K562 (cell line): ENCODE measurements around the gene PHLDB1. TPM values are rescaled to one million over a fixed set of nuclear protein-coding genes. Genes with fewer than 3 reads are reported as not detected.
A peak's percentile ranks its signal among the peaks of the same experiment; 100 is the strongest.

Source experiments
- ATAC-seq: fragments of 200-7000 bp; cut with Tn5 transposase; 3 replicates; pipeline ENCODE4 v1.9.1; 2020; ENCODE audit warnings: moderate library complexity
- BruUV-seq: library from RNA; stranded (reverse); fragments of 400-500 nt; replicated peaks from 2 replicates; lab custom pipeline; 2021; lab: Mats Ljungman, UMichigan
- CTCF ChIA-PET: fragments of 300-600 bp; formaldehyde crosslinking; extraction: SDS; loops from one replicate; lab custom pipeline; 2021; ENCODE audit warnings: low intra/inter-chr PET ratio; lab: Yijun Ruan, JAX
- POLR2A ChIA-PET: fragments of 300-600, 350-650 bp; sonication (Branson Sonifier 250); formaldehyde crosslinking; extraction: SDS; loops from one replicate; lab custom pipeline; 2021; ENCODE audit warnings: antibody characterized with exemption, inconsistent platforms; lab: Yijun Ruan, JAX
- DNase-seq, 4 experiments: peaks; one replicate each; pipeline versions ENCODE4 v3.0.0 to v3.0.0-alpha.2; 2011 to 2018; ENCODE audit warnings: low spot score in 3 of 4, mixed read lengths in 3 of 4; ENCODE audit errors: extremely low read depth in 1 of 4
- FAIRE-seq: peaks from 2 replicates; lab custom pipeline; 2011; peaks lifted over from hg19 to GRCh38; lab: Jason Lieb, UNC
- H2AFZ ChIP-seq: 2 replicates; pipeline ENCODE4 v1.6.0; 2011; ENCODE audit warnings: low read depth, low read length, control low read depth, inconsistent platforms
- H3K27ac ChIP-seq: fragments of 200-600 bp; 3 replicates; pipeline ENCODE4 v1.8.0; 2011; ENCODE audit warnings: low read depth, mild to moderate bottlenecking, control low read depth, inconsistent platforms, low read length, moderate library complexity, mixed read lengths; ENCODE audit errors: extremely low read depth
- H3K27me3 ChIP-seq, 2 experiments: fragments of 300-600 bp in 1 of 2; 2 replicates in 1 of 2; 3 replicates in 1 of 2; pipeline versions ENCODE4 v1.6.0 to v1.8.0; 2011; ENCODE audit warnings: inconsistent platforms in 2 of 2, low read length in 2 of 2, mild to moderate bottlenecking in 1 of 2, mixed read lengths in 1 of 2, moderate library complexity in 1 of 2; ENCODE audit not compliant: control insufficient read depth in 2 of 2, insufficient read depth in 2 of 2
- H3K36me3 ChIP-seq: fragments of 300-600 bp; 3 replicates; pipeline ENCODE4 v1.8.0; 2011; ENCODE audit warnings: mild to moderate bottlenecking, low read length, inconsistent platforms; ENCODE audit not compliant: control insufficient read depth, insufficient read depth
- H3K4me1 ChIP-seq, 2 experiments: fragments of 200-600 bp in 1 of 2; replicated peaks in 1 of 2; 2 replicates in 1 of 2; 3 replicates in 1 of 2; pipeline versions ENCODE4 v1.5.1 to v1.8.0; 2011; ENCODE audit warnings: inconsistent platforms in 2 of 2, low read length in 2 of 2, mild to moderate bottlenecking in 1 of 2, mixed read lengths in 1 of 2, moderate library complexity in 1 of 2; ENCODE audit not compliant: control insufficient read depth in 2 of 2, insufficient read depth in 2 of 2
- H3K4me2 ChIP-seq: 2 replicates; pipeline ENCODE4 v1.6.1; 2011; ENCODE audit warnings: low read length, control low read depth, inconsistent platforms, mixed read lengths; ENCODE audit not compliant: insufficient read depth
- H3K4me3 ChIP-seq: fragments of 200-600 bp; sonication (generic), shearing (Covaris generic); 2 replicates; pipeline ENCODE4 v1.5.1; 2016; ENCODE audit warnings: control low read depth, inconsistent platforms
- H3K79me2 ChIP-seq: fragments of 200-600 bp; 3 replicates; pipeline ENCODE4 v1.8.0; 2011; ENCODE audit warnings: low read length, inconsistent platforms; ENCODE audit not compliant: control insufficient read depth, insufficient read depth
- H3K9ac ChIP-seq, 2 experiments: 2 replicates each; pipeline versions ENCODE4 v1.6.0 to v1.6.1; 2011; ENCODE audit warnings: low read depth in 2 of 2, low read length in 2 of 2, control low read depth in 1 of 2, inconsistent platforms in 1 of 2, mild to moderate bottlenecking in 1 of 2, mixed read lengths in 1 of 2; ENCODE audit not compliant: insufficient read depth in 1 of 2
- H3K9me1 ChIP-seq: one replicate; pipeline ENCODE4 v1.6.0; 2011; ENCODE audit warnings: inconsistent platforms, mild to moderate bottlenecking, low read length, moderate library complexity; ENCODE audit not compliant: control insufficient read depth, insufficient read depth
- H3K9me3 ChIP-seq: replicated peaks from 2 replicates; pipeline ENCODE4 v1.5.1; 2011; ENCODE audit warnings: low read depth, low read length, inconsistent platforms; ENCODE audit not compliant: control insufficient read depth, insufficient read depth
- H4K20me1 ChIP-seq: replicated peaks from 2 replicates; pipeline ENCODE4 v1.6.1; 2011; ENCODE audit warnings: low read length, inconsistent platforms, mixed read lengths; ENCODE audit not compliant: control insufficient read depth, insufficient read depth
- BRD9 ChIP-seq: fragments of 450-650 bp; IDR thresholded peaks from 2 replicates; pipeline ENCODE4 v1.6.1; 2018; ENCODE audit warnings: low read depth; ENCODE audit not compliant: partially characterized antibody
- DPF2 ChIP-seq: fragments of 450-650 bp; IDR thresholded peaks from 2 replicates; pipeline ENCODE4 v1.6.1; 2016
- EP400 ChIP-seq: fragments of 450-650 bp; IDR thresholded peaks from 2 replicates; pipeline ENCODE4 v1.6.1; 2017; ENCODE audit warnings: antibody characterized with exemption, mild to moderate bottlenecking, moderate library complexity
- FOXK2 ChIP-seq, 2 experiments: fragments of 450-650 bp; IDR thresholded peaks in 1 of 2; conservative IDR thresholded peaks in 1 of 2; 2 replicates each; pipeline ENCODE4 v1.6.1; 2016; ENCODE audit warnings: low read depth in 2 of 2, mild to moderate bottlenecking in 1 of 2
- KDM1A ChIP-seq, 2 experiments: fragments of 450-650 bp; IDR thresholded peaks; 2 replicates each; pipeline ENCODE4 v1.6.1; 2016; ENCODE audit warnings: mild to moderate bottlenecking in 2 of 2
- MYC ChIP-seq, 2 experiments: fragments of 250-450 bp in 1 of 2; sonication (Bioruptor Pico) in 1 of 2; IDR thresholded peaks; 2 replicates each; pipeline versions ENCODE4 v1.5.1 to v1.6.1; 2012 to 2021; ENCODE audit warnings: low read depth in 2 of 2, borderline replicate concordance in 1 of 2, improper control_type of control experiment in 1 of 2, low read length in 1 of 2, mild to moderate bottlenecking in 1 of 2, moderate library complexity in 1 of 2
- PCBP1 ChIP-seq: fragments of 200-400 bp; formaldehyde crosslinking; IDR thresholded peaks from 2 replicates; pipeline ENCODE4 v1.6.1; 2018; ENCODE audit warnings: mild to moderate bottlenecking, low read depth, low read length; ENCODE audit not compliant: poor library complexity, severe bottlenecking
- RBM25 ChIP-seq: fragments of 200-400 bp; formaldehyde crosslinking; IDR thresholded peaks from 2 replicates; pipeline ENCODE4 v1.6.1; 2018; ENCODE audit warnings: low read length, low read depth, moderate library complexity; ENCODE audit not compliant: severe bottlenecking
- SMAD2 ChIP-seq: fragments of 150-350 bp; IDR thresholded peaks from 2 replicates; pipeline ENCODE4 v1.6.1; 2014; ENCODE audit warnings: low read depth, mild to moderate bottlenecking, low read length
- SMARCA4 ChIP-seq: fragments of 450-650 bp; IDR thresholded peaks from 2 replicates; pipeline ENCODE4 v1.6.1; 2016
- SMARCB1 ChIP-seq: IDR thresholded peaks from 2 replicates; pipeline ENCODE4 v1.6.1; 2011; ENCODE audit warnings: improper control_type of control experiment, low read depth; ENCODE audit not compliant: insufficient read length
- ZFP36 ChIP-seq: fragments of 150-350 bp; IDR thresholded peaks from 2 replicates; pipeline ENCODE4 v1.6.1; 2018; ENCODE audit warnings: low read length, low read depth; ENCODE audit not compliant: partially characterized antibody
- ZNF143 ChIP-seq: sonication (generic); formaldehyde crosslinking; IDR thresholded peaks from 2 replicates; pipeline ENCODE4 v1.9.0; 2022; ENCODE audit warnings: mild to moderate bottlenecking, missing genetic modification reagents
- ZNF695 ChIP-seq: fragments of 450-650 bp; formaldehyde crosslinking; IDR thresholded peaks from 2 replicates; pipeline ENCODE4 v1.4.0; 2020; ENCODE audit warnings: mild to moderate bottlenecking, moderate library complexity
- WGBS: fragments of 100-300 bp; shearing (Covaris generic); methylation state at CpG from one replicate; pipeline ENCODE4 v1.1.6; 2016; ENCODE audit warnings: low coverage, mixed read lengths; ENCODE audit not compliant: insufficient coverage; ENCODE audit errors: missing lambda C conversion rate; 5-methylcytosine and 5-hydroxymethylcytosine counted together
- in situ Hi-C: fragments of 300-500 bp; cut with MboI; formaldehyde crosslinking; loops from 4 replicates; pipeline ENCODE4 v1.15.0; 2018; ENCODE audit warnings: inconsistent platforms, mixed read lengths
- intact Hi-C: fragments of 100-400 bp; cut with micrococcal nuclease; formaldehyde crosslinking; loops from 2 replicates; pipeline ENCODE4 v1.14.2; 2022
- polyA plus RNA-seq, 8 experiments: library from polyadenylated mRNA; depleted of rRNA in 4 of 8; stranded (reverse) in 5 of 8; unstranded in 3 of 8; fragments of >200 nt; fragmentation: Nextera tagmentation in 2 of 8; fragmentation: Illumina TruSeq in 1 of 8; extraction: Ambion mirVana in 2 of 8; extraction: Trizol in 1 of 8; gene quantifications; 2 replicates each; pipeline versions ENCODE4 v1.2.1 to v1.2.3, GENCODE V29; 2011 to 2014; ENCODE audit warnings: inconsistent platforms in 1 of 8, missing spikeins in 1 of 8
- total RNA-seq, 7 experiments: library from RNA; depleted of rRNA in 6 of 7; stranded (reverse); fragments of >200 nt in 6 of 7; fragmentation: Illumina TruSeq in 2 of 7; extraction: Trizol in 2 of 7; gene quantifications; 2 replicates each; pipeline versions ENCODE4 v1.2.1 to v1.2.3, GENCODE V29; 2011 to 2021; ENCODE audit warnings: low replicate concordance in 1 of 7
- TF ChIP-seq, protein P1 (sequence below), 2 experiments: fragments of 450-650 bp; conservative IDR thresholded peaks; 2 replicates each; pipeline ENCODE4 v1.6.1; 2017; ENCODE audit warnings: mild to moderate bottlenecking in 2 of 2, moderate library complexity in 2 of 2
- TF ChIP-seq, protein P2 (sequence below): sonication (generic); IDR thresholded peaks from 2 replicates; pipeline ENCODE4 v1.6.1; 2016
- TF ChIP-seq, protein P3 (sequence below): fragments of 450-650 bp; IDR thresholded peaks from 2 replicates; pipeline ENCODE4 v1.6.1; 2014; ENCODE audit warnings: low read depth, mild to moderate bottlenecking, moderate library complexity, borderline replicate concordance

The PHLDB1 gene
- total and polyA plus RNA-seq, 9 of the 15 experiments (the other 6 are each of a cell fraction or from before 2014, with no cell fraction given) = 2.0 to 28.7 (median 16.2) TPM

DNA sequence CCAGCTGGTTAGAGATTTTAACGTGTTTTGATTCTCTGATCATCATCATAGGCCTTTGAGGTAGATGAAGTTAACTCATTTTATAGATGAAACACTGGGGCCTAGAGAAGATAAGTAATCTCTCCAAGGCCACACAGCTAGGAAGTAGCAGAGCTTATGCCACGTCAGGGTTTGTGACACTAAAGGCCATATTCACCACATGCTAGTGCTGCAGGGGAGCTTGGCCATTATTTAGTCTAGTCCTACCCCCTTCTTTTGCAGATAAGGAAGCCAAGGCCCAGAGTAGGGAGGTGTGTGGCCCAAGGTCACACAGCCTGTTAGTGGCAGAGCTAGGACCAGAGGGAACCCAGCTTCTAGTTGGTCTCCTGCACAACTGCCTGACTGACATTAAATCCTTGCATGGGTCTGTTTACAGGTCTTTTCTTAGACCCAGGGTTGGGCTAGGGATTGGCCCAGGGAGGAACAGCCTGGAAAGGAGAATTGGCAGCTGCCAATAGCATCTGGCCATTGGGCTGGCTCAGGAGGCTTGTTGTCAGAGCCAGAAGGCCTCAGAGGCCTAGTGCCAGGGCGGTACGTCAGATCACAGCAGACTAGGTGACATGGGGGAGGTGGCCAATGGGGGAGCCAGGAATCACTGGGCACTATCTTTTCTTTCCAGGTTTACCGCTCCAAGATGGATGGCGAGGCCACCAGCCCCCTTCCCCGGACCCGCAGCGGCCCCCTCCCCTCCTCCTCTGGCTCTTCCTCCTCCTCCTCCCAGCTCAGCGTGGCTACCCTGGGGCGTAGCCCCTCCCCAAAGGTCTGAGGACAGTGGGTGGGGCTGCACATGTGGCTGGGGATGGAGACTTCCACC, 36.0 kb downstream of the PHLDB1 start:
- peaks cover 56% of the 10 kb centered on the region for H3K36me3 ChIP-seq
- peaks cover 13 to 38% of the 10 kb centered on the region in 2 experiments; a peak in 4 of 5 replicates for H3K4me1 ChIP-seq
- 4% methylated on average over 2 of the region's 11 CpGs for WGBS
- no peaks in the 10 kb centered on the region for H3K79me2 ChIP-seq
- H4K20me1 ChIP-seq = no peaks in the 10 kb centered on the region
- CTCF ChIA-PET = no interaction called here
- peak overlapping the region in 1 of 2 experiments; percentile 67; a peak in 2 of 4 replicates for H3K9ac ChIP-seq
- ATAC-seq (peak; percentile 82), DNase-seq (peak in 3 of 4 experiments; percentile 22 to 59 (median 25)), FAIRE-seq (peak; percentile 55)
- intact Hi-C loops (no loop called here), in situ Hi-C loops (no loop called here)
- no peak overlapping the region for H3K4me3 ChIP-seq
- peak overlapping the region; percentile 6; the same call in 1 of the 2 replicates for H3K4me2 ChIP-seq
- H3K9me3 ChIP-seq = no peaks in the 10 kb centered on the region
- POLR2A ChIA-PET = interaction anchor here (0.6 to 1.4 kb wide), 7 partner anchors 9 to 518 kb away, joined by 3 to 6 read pairs (median 3); no protein-coding TSS in a partner anchor
- peak overlapping the region; percentile 44; the same call in 2 of the 3 replicates for H3K27ac ChIP-seq
- no TSS peak for BruUV-seq
- H3K27me3 ChIP-seq = no peaks in the 10 kb centered on the region
- H3K9me1 ChIP-seq = peaks cover 6% of the 10 kb centered on the region
- H2AFZ ChIP-seq = no peak overlapping the region
- TF ChIP-seq KDM1A (IDR thresholded peaks at IDR 0.05) (peak; percentile 14 to 62; a peak in 2 of 4 replicates), FOXK2 (conservative IDR thresholded peaks at IDR 0.05 in 1 of 2, IDR thresholded peaks at IDR 0.05 in 1 of 2; ENCODE audit: low read depth in 2 of 2) (no peak), ZNF695 (CRISPR knock-in tag) (no peak), DPF2 (0 out of 2 replicates have a peak, but pooled peaks have one; percentile 53), EP400 (peak; percentile 76), RBM25 (peak; percentile 83), PCBP1 (no peak), ZNF143 (no peak), SMARCB1 (no peak), MYC (IDR thresholded peaks at IDR 0.05; ENCODE audit: low read depth, low read length) (peak; percentile 58; the same call in 1 of the 2 replicates), MYC (CRISPR knock-in tag; IDR thresholded peaks at IDR 0.05; ENCODE audit: borderline replicate concordance, low read depth) (no peak), SMAD2 (no peak), SMARCA4 (0 out of 2 replicates have a peak, but pooled peaks have one; percentile 16), ZFP36 (peak; percentile 92), BRD9 (peak; percentile 71)
- TF ChIP-seq, protein P1, sequence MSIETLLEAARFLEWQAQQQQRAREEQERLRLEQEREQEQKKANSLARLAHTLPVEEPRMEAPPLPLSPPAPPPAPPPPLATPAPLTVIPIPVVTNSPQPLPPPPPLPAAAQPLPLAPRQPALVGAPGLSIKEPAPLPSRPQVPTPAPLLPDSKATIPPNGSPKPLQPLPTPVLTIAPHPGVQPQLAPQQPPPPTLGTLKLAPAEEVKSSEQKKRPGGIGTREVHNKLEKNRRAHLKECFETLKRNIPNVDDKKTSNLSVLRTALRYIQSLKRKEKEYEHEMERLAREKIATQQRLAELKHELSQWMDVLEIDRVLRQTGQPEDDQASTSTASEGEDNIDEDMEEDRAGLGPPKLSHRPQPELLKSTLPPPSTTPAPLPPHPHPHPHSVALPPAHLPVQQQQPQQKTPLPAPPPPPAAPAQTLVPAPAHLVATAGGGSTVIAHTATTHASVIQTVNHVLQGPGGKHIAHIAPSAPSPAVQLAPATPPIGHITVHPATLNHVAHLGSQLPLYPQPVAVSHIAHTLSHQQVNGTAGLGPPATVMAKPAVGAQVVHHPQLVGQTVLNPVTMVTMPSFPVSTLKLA (conservative IDR thresholded peaks at IDR 0.05) = 0 out of 4 replicates have a peak, but pooled peaks of 1 of the 2 experiments have one; percentile 25
- TF ChIP-seq, protein P2, sequence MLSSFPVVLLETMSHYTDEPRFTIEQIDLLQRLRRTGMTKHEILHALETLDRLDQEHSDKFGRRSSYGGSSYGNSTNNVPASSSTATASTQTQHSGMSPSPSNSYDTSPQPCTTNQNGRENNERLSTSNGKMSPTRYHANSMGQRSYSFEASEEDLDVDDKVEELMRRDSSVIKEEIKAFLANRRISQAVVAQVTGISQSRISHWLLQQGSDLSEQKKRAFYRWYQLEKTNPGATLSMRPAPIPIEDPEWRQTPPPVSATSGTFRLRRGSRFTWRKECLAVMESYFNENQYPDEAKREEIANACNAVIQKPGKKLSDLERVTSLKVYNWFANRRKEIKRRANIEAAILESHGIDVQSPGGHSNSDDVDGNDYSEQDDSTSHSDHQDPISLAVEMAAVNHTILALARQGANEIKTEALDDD = peak; percentile 69
- TF ChIP-seq, protein P3, sequence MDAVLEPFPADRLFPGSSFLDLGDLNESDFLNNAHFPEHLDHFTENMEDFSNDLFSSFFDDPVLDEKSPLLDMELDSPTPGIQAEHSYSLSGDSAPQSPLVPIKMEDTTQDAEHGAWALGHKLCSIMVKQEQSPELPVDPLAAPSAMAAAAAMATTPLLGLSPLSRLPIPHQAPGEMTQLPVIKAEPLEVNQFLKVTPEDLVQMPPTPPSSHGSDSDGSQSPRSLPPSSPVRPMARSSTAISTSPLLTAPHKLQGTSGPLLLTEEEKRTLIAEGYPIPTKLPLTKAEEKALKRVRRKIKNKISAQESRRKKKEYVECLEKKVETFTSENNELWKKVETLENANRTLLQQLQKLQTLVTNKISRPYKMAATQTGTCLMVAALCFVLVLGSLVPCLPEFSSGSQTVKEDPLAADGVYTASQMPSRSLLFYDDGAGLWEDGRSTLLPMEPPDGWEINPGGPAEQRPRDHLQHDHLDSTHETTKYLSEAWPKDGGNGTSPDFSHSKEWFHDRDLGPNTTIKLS = peak; percentile 83; the same call in 1 of the 2 replicates
